ENCODE results near the gene CACNA1I. TPM values are rescaled to one million over a fixed set of nuclear protein-coding genes. Genes with fewer than 3 reads are reported as not detected.

CACNA1I gene
- total and polyA plus RNA-seq, 4 donors, result 0.16 to 0.33 TPM; not detected in 2

DNA sequence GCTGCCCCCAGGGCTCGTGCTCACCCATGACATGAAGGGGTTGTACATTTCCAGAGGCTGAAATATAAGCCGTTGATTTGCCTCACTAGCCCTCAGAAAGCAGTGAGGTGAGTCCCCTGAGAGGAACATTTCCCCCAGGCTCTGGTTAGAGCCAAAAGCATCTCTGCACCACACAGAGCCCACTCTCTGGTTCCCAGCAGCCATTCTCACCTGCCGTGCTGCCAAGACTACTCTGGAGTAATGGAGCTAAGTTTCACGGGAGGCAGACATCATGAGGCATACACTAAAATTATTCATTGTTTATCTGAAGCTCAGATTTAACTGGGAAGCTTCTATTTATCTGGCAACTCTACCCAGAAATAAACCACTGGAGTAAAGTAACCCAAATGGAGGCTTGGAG, 40.8 kb downstream of the CACNA1I start:
- H3K9me3 ChIP-seq (ENCODE audit: control insufficient read depth, low read length), result peaks cover 8% of the 10 kb centered on the region
- no peaks in the 10 kb centered on the region for H3K4me1 ChIP-seq (ENCODE audit: control insufficient read depth in 1 of 2, insufficient read depth in 2 of 2, low read length in 2 of 2)
- ATAC-seq (ENCODE audit: low FRiP score) (no peak), DNase-seq (no peak)
- H3K4me3 ChIP-seq (ENCODE audit: low read length in 2 of 2), result no peak overlapping the region
- no peak overlapping the region for H3K27ac ChIP-seq (ENCODE audit: low read depth in 1 of 2, low read length in 2 of 2)
- intact Hi-C loops (cut with DNase I), result no loop called here
- H3K36me3 ChIP-seq (ENCODE audit: control insufficient read depth in 1 of 2, insufficient read depth in 2 of 2, low read length in 1 of 2), result no peaks in the 10 kb centered on the region
- WGBS, 2 donors, result 71 to 76% methylated on average over 4 of the region's 4 CpGs
- H3K27me3 ChIP-seq (ENCODE audit: control insufficient read depth in 1 of 2, insufficient read depth in 2 of 2, low read length in 1 of 2), result no peaks in the 10 kb centered on the region

DNA sequence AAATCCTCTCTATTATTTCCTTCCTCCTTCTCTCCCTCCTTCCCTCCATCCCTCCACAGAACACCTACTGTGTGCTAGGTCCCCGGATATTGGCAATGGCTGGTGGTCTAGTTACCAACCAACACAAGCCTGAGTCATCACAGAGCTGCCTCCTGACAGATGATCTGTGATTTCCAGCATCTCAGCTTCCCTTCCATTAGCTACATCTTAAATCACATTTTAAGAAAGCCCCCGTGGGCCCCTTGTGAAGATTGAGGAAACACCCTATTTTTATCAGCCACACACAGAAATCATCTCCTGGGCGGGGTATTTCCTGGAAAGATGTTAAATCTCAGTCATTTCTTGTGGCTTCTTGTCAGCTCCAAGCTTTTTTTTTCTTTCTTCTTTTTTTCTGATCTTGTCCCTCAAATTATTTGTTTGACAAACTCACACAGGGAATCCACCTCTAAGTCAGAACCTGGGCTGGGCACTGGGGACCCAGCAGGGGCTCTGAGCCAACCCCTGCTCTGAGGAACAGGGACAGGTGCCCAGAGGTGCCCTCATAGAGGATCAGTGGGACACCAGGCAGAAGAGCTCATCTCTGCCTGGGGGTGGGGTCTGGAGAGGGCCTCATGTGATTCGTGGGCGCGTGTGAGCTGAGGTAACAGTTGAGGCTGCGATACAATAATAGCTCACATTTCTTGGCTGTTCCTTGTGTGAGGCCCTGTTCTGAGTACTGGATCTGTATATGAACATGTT, 42.4 kb downstream of the CACNA1I start:
- Histone ChIP-seq H3K9me3 (ENCODE audit: control insufficient read depth, low read length) (peaks cover 8% of the 10 kb centered on the region), H3K27me3 (ENCODE audit: control insufficient read depth in 1 of 2, insufficient read depth in 2 of 2, low read length in 1 of 2) (no peaks in the 10 kb centered on the region), H3K36me3 (ENCODE audit: control insufficient read depth in 1 of 2, insufficient read depth in 2 of 2, low read length in 1 of 2) (no peaks in the 10 kb centered on the region), H3K4me1 (ENCODE audit: control insufficient read depth in 1 of 2, insufficient read depth in 2 of 2, low read length in 2 of 2) (no peaks in the 10 kb centered on the region), H3K27ac (ENCODE audit: low read depth in 1 of 2, low read length in 2 of 2) (no peak overlapping the region), H3K4me3 (ENCODE audit: low read length in 2 of 2) (no peak overlapping the region)
- ATAC-seq (ENCODE audit: low FRiP score) (no peak), DNase-seq (no peak)
- WGBS, 2 donors, result 75% methylated on average over 7 of the region's 7 CpGs
- intact Hi-C loops (cut with DNase I), result no loop called here

DNA sequence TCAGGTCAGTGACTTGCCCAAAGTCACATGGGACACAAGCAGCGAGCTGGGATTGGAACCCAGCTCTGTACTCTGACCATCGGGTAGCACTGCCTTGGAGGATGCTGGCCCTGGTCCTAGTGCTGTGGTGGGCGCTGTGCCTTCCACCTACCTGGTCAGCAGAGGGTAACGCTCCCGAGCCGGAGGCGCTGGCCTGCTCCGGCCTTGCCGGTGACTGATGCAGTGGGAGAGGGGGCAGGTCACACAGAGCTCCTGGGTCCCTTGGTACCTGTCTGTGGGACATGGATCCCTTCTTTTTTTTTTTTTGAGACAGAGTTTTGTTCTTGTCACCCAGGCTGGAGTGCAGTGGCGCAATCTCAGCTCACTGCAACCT, 43.0 kb downstream of the CACNA1I start:
- Histone ChIP-seq H3K27ac (ENCODE audit: low read depth in 1 of 2, low read length in 2 of 2) (no peak overlapping the region), H3K9me3 (ENCODE audit: control insufficient read depth, low read length) (peaks cover 8% of the 10 kb centered on the region), H3K27me3 (ENCODE audit: control insufficient read depth in 1 of 2, insufficient read depth in 2 of 2, low read length in 1 of 2) (no peaks in the 10 kb centered on the region), H3K4me3 (ENCODE audit: low read length in 2 of 2) (no peak overlapping the region), H3K4me1 (ENCODE audit: control insufficient read depth in 1 of 2, insufficient read depth in 2 of 2, low read length in 2 of 2) (no peaks in the 10 kb centered on the region), H3K36me3 (ENCODE audit: control insufficient read depth in 1 of 2, insufficient read depth in 2 of 2, low read length in 1 of 2) (no peaks in the 10 kb centered on the region)
- 92 to 95% methylated on average over 9 to 10 of the region's 10 CpGs for WGBS, 2 donors
- ATAC-seq (ENCODE audit: low FRiP score) (no peak), DNase-seq (no peak)
- intact Hi-C loops (cut with DNase I), result no loop called here

DNA sequence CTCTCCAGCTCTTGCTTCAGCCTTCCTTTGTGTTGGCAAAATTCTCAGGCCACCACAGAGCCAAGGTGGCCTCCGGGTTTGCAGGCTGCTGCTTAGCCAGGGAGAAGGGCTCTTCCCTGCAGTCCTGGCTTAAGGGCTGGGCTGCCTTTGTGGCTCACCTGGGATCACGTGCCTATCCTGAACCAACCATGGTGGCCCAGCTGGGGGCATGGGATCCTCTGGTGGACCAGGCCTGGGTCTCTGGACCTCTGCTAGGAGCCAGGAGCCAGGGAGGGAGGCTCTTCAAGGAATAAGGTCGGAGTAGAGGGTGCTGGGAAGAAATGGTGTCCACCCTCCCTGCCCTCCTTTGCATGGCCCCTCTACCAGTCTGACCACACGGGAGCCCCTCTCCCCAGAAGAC, 43.9 kb downstream of the CACNA1I start:
- no peaks in the 10 kb centered on the region for H3K36me3 ChIP-seq (ENCODE audit: control insufficient read depth in 1 of 2, insufficient read depth in 2 of 2, low read length in 1 of 2)
- H3K4me1 ChIP-seq (ENCODE audit: control insufficient read depth in 1 of 2, insufficient read depth in 2 of 2, low read length in 2 of 2), result no peaks in the 10 kb centered on the region
- no peak overlapping the region for H3K4me3 ChIP-seq (ENCODE audit: low read length in 2 of 2)
- ATAC-seq (ENCODE audit: low FRiP score) (no peak), DNase-seq (no peak)
- no peaks in the 10 kb centered on the region for H3K27me3 ChIP-seq (ENCODE audit: control insufficient read depth in 1 of 2, insufficient read depth in 2 of 2, low read length in 1 of 2)
- no peak overlapping the region for H3K27ac ChIP-seq (ENCODE audit: low read depth in 1 of 2, low read length in 2 of 2)
- 40 to 58% methylated on average over 4 of the region's 4 CpGs for whole genome bisulfite sequencing, 2 donors
- peaks cover 5% of the 10 kb centered on the region for H3K9me3 ChIP-seq (ENCODE audit: control insufficient read depth, low read length)
- intact Hi-C loops (cut with DNase I), result no loop called here

GRCh38 chr22:39616051-39616450, 45.5 kb downstream of the CACNA1I start:
- no peaks in the 10 kb centered on the region for H3K36me3 ChIP-seq (ENCODE audit: control insufficient read depth in 1 of 2, insufficient read depth in 2 of 2, low read length in 1 of 2)
- ATAC-seq (ENCODE audit: low FRiP score) (no peak), DNase-seq (no peak)
- intact Hi-C loops (cut with DNase I), result no loop called here
- 71 to 78% methylated on average over 9 of the region's 9 CpGs for WGBS, 2 donors
- H3K27ac ChIP-seq (ENCODE audit: low read depth in 1 of 2, low read length in 2 of 2), result no peak overlapping the region
- H3K9me3 ChIP-seq (ENCODE audit: control insufficient read depth, low read length), result peaks cover 5% of the 10 kb centered on the region
- no peak overlapping the region for H3K4me3 ChIP-seq (ENCODE audit: low read length in 2 of 2)
- no peaks in the 10 kb centered on the region for H3K27me3 ChIP-seq (ENCODE audit: control insufficient read depth in 1 of 2, insufficient read depth in 2 of 2, low read length in 1 of 2)
- H3K4me1 ChIP-seq (ENCODE audit: control insufficient read depth in 1 of 2, insufficient read depth in 2 of 2, low read length in 2 of 2), result no peaks in the 10 kb centered on the region

GRCh38 chr22:39616781-39617180, 46.2 kb downstream of the CACNA1I start:
- intact Hi-C loops (cut with DNase I), result no loop called here
- Histone ChIP-seq H3K36me3 (ENCODE audit: control insufficient read depth in 1 of 2, insufficient read depth in 2 of 2, low read length in 1 of 2) (no peaks in the 10 kb centered on the region), H3K27me3 (ENCODE audit: control insufficient read depth in 1 of 2, insufficient read depth in 2 of 2, low read length in 1 of 2) (no peaks in the 10 kb centered on the region), H3K27ac (ENCODE audit: low read depth in 1 of 2, low read length in 2 of 2) (no peak overlapping the region), H3K4me3 (ENCODE audit: low read length in 2 of 2) (no peak overlapping the region), H3K4me1 (ENCODE audit: control insufficient read depth in 1 of 2, insufficient read depth in 2 of 2, low read length in 2 of 2) (no peaks in the 10 kb centered on the region), H3K9me3 (ENCODE audit: control insufficient read depth, low read length) (peaks cover 4% of the 10 kb centered on the region)
- no peak for DNase-seq
- WGBS, 2 donors, result 44 to 52% methylated on average over 6 of the region's 6 CpGs
- ATAC-seq (ENCODE audit: low FRiP score), result no peak

DNA sequence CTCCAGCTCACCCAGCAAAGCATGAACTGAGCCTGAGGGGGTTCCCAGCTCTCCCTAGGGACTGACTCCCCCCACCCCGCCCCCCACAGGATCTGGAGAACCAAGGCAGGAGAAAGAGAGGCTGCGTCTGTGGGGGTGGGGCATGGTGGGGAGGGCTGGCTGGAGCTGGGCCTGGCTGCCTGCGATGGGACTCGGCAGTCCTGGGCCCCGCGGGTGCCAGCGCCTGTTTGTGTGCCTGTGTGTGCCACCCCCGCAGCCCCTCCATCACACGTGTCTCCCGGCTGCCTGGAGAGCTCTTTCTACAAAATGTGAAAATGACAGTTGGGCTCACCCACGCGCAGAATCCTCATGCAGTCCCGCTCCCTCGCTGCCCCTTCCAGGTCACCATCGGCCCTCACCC, 46.8 kb downstream of the CACNA1I start:
- Histone ChIP-seq H3K4me1 (ENCODE audit: control insufficient read depth in 1 of 2, insufficient read depth in 2 of 2, low read length in 2 of 2) (no peaks in the 10 kb centered on the region), H3K9me3 (ENCODE audit: control insufficient read depth, low read length) (peaks cover 1% of the 10 kb centered on the region), H3K27me3 (ENCODE audit: control insufficient read depth in 1 of 2, insufficient read depth in 2 of 2, low read length in 1 of 2) (no peaks in the 10 kb centered on the region), H3K27ac (ENCODE audit: low read depth in 1 of 2, low read length in 2 of 2) (no peak overlapping the region), H3K36me3 (ENCODE audit: control insufficient read depth in 1 of 2, insufficient read depth in 2 of 2, low read length in 1 of 2) (no peaks in the 10 kb centered on the region), H3K4me3 (ENCODE audit: low read length in 2 of 2) (no peak overlapping the region)
- DNase-seq (no peak), ATAC-seq (ENCODE audit: low FRiP score) (no peak)
- intact Hi-C loops (cut with DNase I), result no loop called here
- WGBS, 2 donors, result 9 to 10% methylated on average over 7 to 15 of the region's 15 CpGs

DNA sequence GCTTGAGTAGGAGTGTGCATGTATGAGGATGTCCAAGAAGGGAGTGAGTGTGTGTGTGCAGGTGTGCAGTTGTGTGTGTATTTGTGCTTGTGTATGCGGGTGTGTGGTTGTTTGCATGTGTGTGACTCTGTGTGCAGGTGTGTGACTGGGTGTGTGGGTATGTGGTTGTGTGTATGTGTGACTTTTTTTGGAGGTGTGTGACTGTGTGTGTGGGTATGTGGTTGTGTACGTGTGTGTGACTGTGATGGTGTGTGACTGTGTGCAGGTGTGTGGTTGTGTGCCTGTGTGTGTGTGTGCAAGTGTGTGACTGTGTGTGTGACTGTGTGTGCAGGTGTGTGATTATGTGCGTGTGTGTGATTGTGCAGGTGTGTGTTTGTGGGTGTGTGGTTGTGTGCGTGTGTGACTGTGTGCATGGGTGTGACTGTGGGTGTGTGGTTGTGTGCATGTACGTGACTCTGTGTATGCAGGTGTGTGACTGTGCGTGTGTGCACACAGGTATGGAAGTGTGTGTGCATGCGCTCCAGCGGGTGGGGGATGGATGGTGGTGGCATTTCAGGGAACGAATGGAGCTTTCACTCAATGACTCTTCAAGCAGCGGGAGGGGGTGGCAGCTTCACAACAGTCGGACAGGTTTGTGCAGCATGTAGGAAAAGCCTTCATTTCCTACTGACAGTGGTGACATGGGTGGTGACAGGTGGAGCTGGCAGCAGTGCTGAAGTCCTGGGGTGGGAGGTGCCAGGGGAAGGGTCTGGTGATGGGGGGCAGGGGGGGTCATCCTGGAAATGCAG, 47.6 kb downstream of the CACNA1I start:
- no peak overlapping the region for H3K27ac ChIP-seq (ENCODE audit: low read depth in 1 of 2, low read length in 2 of 2)
- no peaks in the 10 kb centered on the region for H3K9me3 ChIP-seq (ENCODE audit: control insufficient read depth, low read length)
- no peaks in the 10 kb centered on the region for H3K36me3 ChIP-seq (ENCODE audit: control insufficient read depth in 1 of 2, insufficient read depth in 2 of 2, low read length in 1 of 2)
- DNase-seq (no peak), ATAC-seq (ENCODE audit: low FRiP score) (no peak)
- intact Hi-C loops (cut with DNase I), result no loop called here
- H3K27me3 ChIP-seq (ENCODE audit: control insufficient read depth in 1 of 2, insufficient read depth in 2 of 2, low read length in 1 of 2), result no peaks in the 10 kb centered on the region
- H3K4me3 ChIP-seq (ENCODE audit: low read length in 2 of 2), result no peak overlapping the region
- no peaks in the 10 kb centered on the region for H3K4me1 ChIP-seq (ENCODE audit: control insufficient read depth in 1 of 2, insufficient read depth in 2 of 2, low read length in 2 of 2)
- WGBS, 2 donors, result 70 to 74% methylated on average over 11 of the region's 11 CpGs

DNA sequence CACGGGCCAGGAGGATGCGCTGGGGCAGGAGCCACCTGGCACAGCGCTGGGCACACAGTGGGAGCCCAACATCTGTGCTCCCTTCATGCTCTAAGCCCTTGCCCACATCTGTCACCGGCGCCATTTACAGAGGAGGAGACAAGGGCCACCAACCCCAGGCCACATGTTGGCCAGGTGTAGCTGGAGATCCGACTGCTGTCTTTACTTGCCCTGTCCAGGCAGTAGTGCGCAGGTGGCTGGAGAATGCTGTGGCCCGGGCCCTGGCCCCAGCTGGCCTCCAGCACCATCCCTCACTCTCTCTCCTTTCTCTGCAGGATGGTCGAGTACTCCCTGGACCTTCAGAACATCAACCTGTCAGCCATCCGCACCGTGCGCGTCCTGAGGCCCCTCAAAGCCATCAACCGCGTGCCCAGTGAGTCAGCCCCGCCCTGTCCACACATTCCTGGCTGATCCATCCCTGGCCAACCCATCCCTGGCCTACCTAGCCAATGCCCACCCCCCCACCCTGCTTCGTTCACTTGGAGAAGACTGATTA, 48.5 kb downstream of the CACNA1I start:
- H3K27ac ChIP-seq (ENCODE audit: low read depth in 1 of 2, low read length in 2 of 2), result no peak overlapping the region
- no peaks in the 10 kb centered on the region for H3K4me1 ChIP-seq (ENCODE audit: control insufficient read depth in 1 of 2, insufficient read depth in 2 of 2, low read length in 2 of 2)
- ATAC-seq (ENCODE audit: low FRiP score) (no peak), DNase-seq (no peak)
- H3K9me3 ChIP-seq (ENCODE audit: control insufficient read depth, low read length), result no peaks in the 10 kb centered on the region
- 85 to 90% methylated on average over 17 of the region's 17 CpGs for WGBS, 2 donors
- intact Hi-C loops (cut with DNase I), result no loop called here
- no peak overlapping the region for H3K4me3 ChIP-seq (ENCODE audit: low read length in 2 of 2)
- H3K27me3 ChIP-seq (ENCODE audit: control insufficient read depth in 1 of 2, insufficient read depth in 2 of 2, low read length in 1 of 2), result no peaks in the 10 kb centered on the region
- H3K36me3 ChIP-seq (ENCODE audit: control insufficient read depth in 1 of 2, insufficient read depth in 2 of 2, low read length in 1 of 2), result no peaks in the 10 kb centered on the region
